DOHH2 (cell line): ENCODE results near the gene SMG6.
A peak's percentile ranks its signal among the peaks of the same experiment; 100 is the strongest.

Experiments
- H3F3A ChIP-seq: fragments of 200-600 bp; sonication (generic), shearing (Covaris generic); 2 replicates; pipeline ENCODE4 v1.6.0; 2016; ENCODE audit warnings: antibody characterized with exemption, mild to moderate bottlenecking; ENCODE audit not compliant: control insufficient read depth, insufficient read depth
- H3K27ac ChIP-seq: fragments of 200-600 bp; sonication (generic); 2 replicates; pipeline ENCODE4 v1.5.1; 2014; ENCODE audit warnings: low read depth, mild to moderate bottlenecking, low read length, moderate library complexity
- H3K27me3 ChIP-seq: fragments of 200-600 bp; sonication (generic); 2 replicates; pipeline ENCODE4 v1.6.1; 2014; ENCODE audit warnings: mild to moderate bottlenecking, low read length, mixed read lengths; ENCODE audit not compliant: control insufficient read depth
- H3K36me3 ChIP-seq: fragments of 200-600 bp; sonication (generic); 2 replicates; pipeline ENCODE4 v1.6.1; 2014; ENCODE audit warnings: mild to moderate bottlenecking, low read length, moderate library complexity, mixed read lengths; ENCODE audit not compliant: control insufficient read depth
- H3K4me1 ChIP-seq: fragments of 200-600 bp; sonication (generic); 2 replicates; pipeline ENCODE4 v1.6.1; 2014; ENCODE audit warnings: mild to moderate bottlenecking, low read length, mixed read lengths; ENCODE audit not compliant: control insufficient read depth
- H3K4me2 ChIP-seq: fragments of 200-600 bp; sonication (generic); 2 replicates; pipeline ENCODE4 v1.6.0; 2014; ENCODE audit warnings: mild to moderate bottlenecking, low read length, moderate library complexity
- H3K4me3 ChIP-seq: fragments of 200-600 bp; sonication (generic); 2 replicates; pipeline ENCODE4 v1.5.1; 2014; ENCODE audit warnings: mild to moderate bottlenecking, low read length, mixed read lengths
- H3K79me2 ChIP-seq: fragments of 200-600 bp; sonication (generic); 2 replicates; pipeline ENCODE4 v1.6.1; 2014; ENCODE audit warnings: mild to moderate bottlenecking, low read length, mixed read lengths; ENCODE audit not compliant: control insufficient read depth
- H3K9me2 ChIP-seq: fragments of 200-600 bp; sonication (generic); replicated peaks from 2 replicates; pipeline ENCODE4 v1.6.1; 2014; ENCODE audit warnings: mild to moderate bottlenecking, low read length, mixed read lengths; ENCODE audit not compliant: control insufficient read depth
- H3K9me3 ChIP-seq: fragments of 200-600 bp; sonication (generic); 2 replicates; pipeline ENCODE4 v1.6.1; 2014; ENCODE audit warnings: antibody characterized with exemption, low read length, mixed read lengths; ENCODE audit not compliant: control insufficient read depth, insufficient read depth
- H4K20me1 ChIP-seq: fragments of 200-600 bp; sonication (generic); 2 replicates; pipeline ENCODE4 v1.6.0; 2014; ENCODE audit warnings: low read depth, mild to moderate bottlenecking, antibody characterized with exemption, low read length, moderate library complexity; ENCODE audit not compliant: control insufficient read depth, insufficient read depth
- CTCF ChIP-seq: fragments of 200-600 bp; sonication (generic); IDR thresholded peaks from one replicate; pipeline ENCODE4 v1.5.1; 2014; ENCODE audit warnings: antibody characterized with exemption, mild to moderate bottlenecking, low read depth, low read length; ENCODE audit not compliant: poor library complexity, severe bottlenecking
- EZH2phosphoT487 ChIP-seq: fragments of 200-600 bp; sonication (generic); IDR thresholded peaks from 2 replicates; pipeline ENCODE4 v1.6.1; 2017; ENCODE audit warnings: borderline replicate concordance, mild to moderate bottlenecking, antibody characterized with exemption, low read length, moderate library complexity, mixed read lengths

SMG6 gene

GRCh38 chr17:2048805-2049204, 254.8 kb downstream of the SMG6 start:
- no peak overlapping the region for H3K27ac ChIP-seq
- no peaks in the 10 kb centered on the region; the same call in 1 of the 2 replicates for H3F3A ChIP-seq
- H4K20me1 ChIP-seq, result 0 out of 2 replicates have a peak, but pooled peaks cover 3% of the 10 kb centered on the region
- no peaks in the 10 kb centered on the region for H3K9me3 ChIP-seq
- TF ChIP-seq EZH2phosphoT487 (no peak), CTCF (no peak)
- H3K27me3 ChIP-seq, result peaks cover 43% of the 10 kb centered on the region
- no peak overlapping the region for H3K4me3 ChIP-seq
- peaks cover 7% of the 10 kb centered on the region; the same call in 1 of the 2 replicates for H3K36me3 ChIP-seq
- H3K9me2 ChIP-seq, result no peaks in the 10 kb centered on the region
- H3K4me2 ChIP-seq, result peak overlapping the region; percentile 88; the same call in 1 of the 2 replicates
- H3K79me2 ChIP-seq, result no peaks in the 10 kb centered on the region
- H3K4me1 ChIP-seq, result peaks cover 28% of the 10 kb centered on the region

GRCh38 chr17:2047590-2047989, 256.0 kb downstream of the SMG6 start:
- Histone ChIP-seq H3K9me3 (no peaks in the 10 kb centered on the region), H3K27me3 (peaks cover 33% of the 10 kb centered on the region), H3K9me2 (no peaks in the 10 kb centered on the region), H3K4me2 (no peak overlapping the region), H3K4me1 (peaks cover 26% of the 10 kb centered on the region), H3K79me2 (peaks cover 11% of the 10 kb centered on the region), H3F3A (no peaks in the 10 kb centered on the region; the same call in 1 of the 2 replicates), H3K4me3 (no peak overlapping the region), H4K20me1 (no peaks in the 10 kb centered on the region), H3K36me3 (peaks cover 19% of the 10 kb centered on the region), H3K27ac (no peak overlapping the region)
- no peak for TF ChIP-seq CTCF

- Histone ChIP-seq H3K27me3 (peaks cover 9% of the 10 kb centered on the region), H3K9me2 (no peaks in the 10 kb centered on the region), H3K4me1 (peaks cover 22% of the 10 kb centered on the region), H3K27ac (no peak overlapping the region), H3F3A (no peaks in the 10 kb centered on the region; the same call in 1 of the 2 replicates), H3K36me3 (peaks cover 26% of the 10 kb centered on the region), H3K4me3 (no peak overlapping the region), H3K4me2 (no peak overlapping the region), H3K79me2 (peaks cover 18% of the 10 kb centered on the region), H4K20me1 (peaks cover 3% of the 10 kb centered on the region; the same call in 1 of the 2 replicates), H3K9me3 (no peaks in the 10 kb centered on the region)
- no peak for TF ChIP-seq EZH2phosphoT487
- TF ChIP-seq CTCF, result no peak
Observed at GRCh38 chr17:2044263-2044894, 259.2 kb downstream of the SMG6 start.
